OCI-LY7 (cell line): ENCODE results near the gene DLGAP1. TPM values are rescaled to one million over a fixed set of nuclear protein-coding genes. Genes with fewer than 3 reads are reported as not detected.

ENCODE experiments used
- BruUV-seq: library from RNA; stranded (reverse); fragments of 400-500 nt; replicated peaks from 2 replicates; lab custom pipeline; 2021; lab: Mats Ljungman, UMichigan
- CTCF ChIA-PET: fragments of 300-600 bp; sonication (Branson Sonifier 250); formaldehyde crosslinking; loops from one replicate; lab custom pipeline; 2022; ENCODE audit warnings: antibody characterized with exemption; ENCODE audit not compliant: unreplicated experiment; lab: Charles Lee
- POLR2A ChIA-PET: fragments of 300-600 bp; sonication (Branson Sonifier 250); formaldehyde crosslinking; loops from one replicate; lab custom pipeline; 2022; ENCODE audit warnings: antibody characterized with exemption; lab: Charles Lee
- DNase-seq: peaks from one replicate; pipeline ENCODE4 v3.0.0-alpha.2; 2015; ENCODE audit warnings: low spot score
- H2AFZ ChIP-seq: fragments of 200-600 bp; sonication (generic), shearing (Covaris generic); 2 replicates; pipeline ENCODE4 v1.6.1; 2014; ENCODE audit warnings: mild to moderate bottlenecking, antibody characterized with exemption, low read length, moderate library complexity
- H3K27ac ChIP-seq: fragments of 200-600 bp; sonication (generic); 2 replicates; pipeline ENCODE4 v1.5.1; 2014; ENCODE audit warnings: mixed run types, low read depth, mild to moderate bottlenecking, moderate library complexity, low read length, inconsistent platforms; ENCODE audit not compliant: poor library complexity, severe bottlenecking
- H3K36me3 ChIP-seq: fragments of 200-600 bp; sonication (generic); 2 replicates; pipeline ENCODE4 v1.6.1; 2014; ENCODE audit warnings: mild to moderate bottlenecking, antibody characterized with exemption, low read length, moderate library complexity, mixed read lengths; ENCODE audit not compliant: insufficient read depth
- H3K4me1 ChIP-seq: fragments of 200-600 bp; sonication (generic); 2 replicates; pipeline ENCODE4 v1.5.1; 2014; ENCODE audit warnings: mild to moderate bottlenecking, low read length; ENCODE audit not compliant: insufficient read depth, poor library complexity, severe bottlenecking
- H3K4me2 ChIP-seq: fragments of 200-600 bp; sonication (generic); 2 replicates; pipeline ENCODE4 v1.6.1; 2014; ENCODE audit warnings: mild to moderate bottlenecking, low read length
- H3K4me3 ChIP-seq: fragments of 200-600 bp; sonication (generic); 2 replicates; pipeline ENCODE4 v1.5.1; 2014; ENCODE audit warnings: mild to moderate bottlenecking, low read depth, low read length; ENCODE audit not compliant: poor library complexity, severe bottlenecking
- H3K79me2 ChIP-seq: fragments of 200-600 bp; sonication (generic); 2 replicates; pipeline ENCODE4 v1.6.1; 2016; ENCODE audit warnings: low read depth, mild to moderate bottlenecking, low read length, moderate library complexity, mixed read lengths; ENCODE audit not compliant: insufficient read depth
- H3K9me2 ChIP-seq: fragments of 200-600 bp; sonication (generic); 2 replicates; pipeline ENCODE4 v1.6.1; 2016; ENCODE audit warnings: mild to moderate bottlenecking, low read length, mixed read lengths; ENCODE audit not compliant: insufficient read depth
- H3K9me3 ChIP-seq: fragments of 200-600 bp; sonication (generic); 2 replicates; pipeline ENCODE4 v1.6.1; 2014; ENCODE audit warnings: mild to moderate bottlenecking, mixed run types, low read length, mixed read lengths
- H4K20me1 ChIP-seq: fragments of 200-600 bp; sonication (generic); 2 replicates; pipeline ENCODE4 v1.6.1; 2014; ENCODE audit warnings: mild to moderate bottlenecking, antibody characterized with exemption, low read length, moderate library complexity, mixed read lengths; ENCODE audit not compliant: insufficient read depth
- EZH2phosphoT487 ChIP-seq: fragments of 200-600 bp; sonication (generic); IDR thresholded peaks from 2 replicates; pipeline ENCODE4 v1.6.1; 2018; ENCODE audit warnings: low read depth, borderline replicate concordance, mild to moderate bottlenecking, mixed run types, antibody characterized with exemption, low read length, moderate library complexity, mixed read lengths
- intact Hi-C: fragments of 100-400 bp; cut with micrococcal nuclease; formaldehyde crosslinking; loops from one replicate; pipeline ENCODE4 v1.10.0; 2022; ENCODE audit not compliant: unreplicated experiment
- total RNA-seq, 2 experiments: library from RNA; depleted of rRNA in 1 of 2; stranded (reverse); fragments of >200 nt in 1 of 2; shearing (Covaris generic) in 1 of 2; gene quantifications; 2 replicates each; pipeline ENCODE4 v1.2.3, GENCODE V29; 2014 to 2022
- TF ChIP-seq, protein P1 (sequence below): fragments of 200-600 bp; sonication (generic); conservative IDR thresholded peaks from 2 replicates; pipeline ENCODE4 v1.5.1; 2014; ENCODE audit warnings: mild to moderate bottlenecking, antibody characterized with exemption, low read length, moderate library complexity, mixed read lengths

Gene DLGAP1
- total RNA-seq, 2 experiments from 2014 or later: 0.22 TPM; not detected in 1

DNA sequence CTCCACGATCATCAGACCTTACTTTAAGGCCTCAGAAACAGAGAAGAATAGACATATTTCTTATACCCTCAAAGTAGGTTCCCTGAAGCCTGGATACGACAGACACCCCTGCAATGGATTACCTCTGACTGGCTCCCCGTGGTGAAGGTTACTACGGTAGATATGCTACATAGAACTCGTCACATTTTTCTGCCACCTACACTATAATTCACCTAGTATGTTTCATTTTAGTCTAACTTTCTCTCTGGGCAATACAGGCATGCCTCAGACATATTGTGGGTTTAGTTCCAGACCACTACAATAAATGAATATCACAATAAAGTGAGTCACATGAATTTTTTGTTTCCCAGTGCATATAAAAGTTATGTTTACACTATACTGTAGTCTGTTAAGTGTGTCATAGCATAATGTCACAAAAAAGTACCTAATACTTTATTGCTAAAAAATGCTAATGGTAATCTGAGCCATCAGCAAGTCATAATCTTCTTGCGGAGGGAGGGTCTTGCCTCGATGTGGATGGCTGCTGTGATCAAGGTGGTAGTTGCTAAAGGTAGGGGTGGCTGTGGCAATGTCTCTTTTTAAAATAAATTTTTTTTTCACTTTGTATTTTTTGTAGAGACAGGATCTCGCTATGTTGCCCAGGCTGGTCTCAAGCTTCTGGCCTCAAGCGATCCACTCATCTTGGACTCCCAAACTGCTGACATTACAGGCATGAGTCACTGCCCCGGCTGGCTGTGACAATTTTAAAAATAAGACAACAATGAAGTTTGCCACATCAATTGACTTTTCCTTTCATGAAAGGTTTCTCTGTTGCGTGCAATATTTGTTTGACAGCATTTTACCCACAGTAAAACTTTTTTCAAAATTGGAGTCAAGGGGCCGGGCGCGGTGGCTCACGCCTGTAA, 940.5 kb downstream of the DLGAP1 start:
- DNase-seq: no peak
- H3K4me1 ChIP-seq: peaks cover 7% of the 10 kb centered on the region
- no TSS peak for BruUV-seq
- TF ChIP-seq, protein P1, sequence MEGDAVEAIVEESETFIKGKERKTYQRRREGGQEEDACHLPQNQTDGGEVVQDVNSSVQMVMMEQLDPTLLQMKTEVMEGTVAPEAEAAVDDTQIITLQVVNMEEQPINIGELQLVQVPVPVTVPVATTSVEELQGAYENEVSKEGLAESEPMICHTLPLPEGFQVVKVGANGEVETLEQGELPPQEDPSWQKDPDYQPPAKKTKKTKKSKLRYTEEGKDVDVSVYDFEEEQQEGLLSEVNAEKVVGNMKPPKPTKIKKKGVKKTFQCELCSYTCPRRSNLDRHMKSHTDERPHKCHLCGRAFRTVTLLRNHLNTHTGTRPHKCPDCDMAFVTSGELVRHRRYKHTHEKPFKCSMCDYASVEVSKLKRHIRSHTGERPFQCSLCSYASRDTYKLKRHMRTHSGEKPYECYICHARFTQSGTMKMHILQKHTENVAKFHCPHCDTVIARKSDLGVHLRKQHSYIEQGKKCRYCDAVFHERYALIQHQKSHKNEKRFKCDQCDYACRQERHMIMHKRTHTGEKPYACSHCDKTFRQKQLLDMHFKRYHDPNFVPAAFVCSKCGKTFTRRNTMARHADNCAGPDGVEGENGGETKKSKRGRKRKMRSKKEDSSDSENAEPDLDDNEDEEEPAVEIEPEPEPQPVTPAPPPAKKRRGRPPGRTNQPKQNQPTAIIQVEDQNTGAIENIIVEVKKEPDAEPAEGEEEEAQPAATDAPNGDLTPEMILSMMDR: no peak
- no peak for TF ChIP-seq EZH2phosphoT487
- 0 out of 2 replicates have a peak, but pooled peaks cover 6% of the 10 kb centered on the region for H3K36me3 ChIP-seq
- no peak overlapping the region for H3K27ac ChIP-seq
- ChIA-PET CTCF (no interaction called here), POLR2A (no interaction called here)
- H2AFZ ChIP-seq: no peak overlapping the region
- no peaks in the 10 kb centered on the region for H3K9me2 ChIP-seq
- no peaks in the 10 kb centered on the region for H3K79me2 ChIP-seq
- no peaks in the 10 kb centered on the region for H4K20me1 ChIP-seq
- no peak overlapping the region for H3K4me2 ChIP-seq
- peaks cover 5% of the 10 kb centered on the region; the same call in 1 of the 2 replicates for H3K9me3 ChIP-seq
- H3K4me3 ChIP-seq: no peak overlapping the region
- intact Hi-C loops: no loop called here

DNA sequence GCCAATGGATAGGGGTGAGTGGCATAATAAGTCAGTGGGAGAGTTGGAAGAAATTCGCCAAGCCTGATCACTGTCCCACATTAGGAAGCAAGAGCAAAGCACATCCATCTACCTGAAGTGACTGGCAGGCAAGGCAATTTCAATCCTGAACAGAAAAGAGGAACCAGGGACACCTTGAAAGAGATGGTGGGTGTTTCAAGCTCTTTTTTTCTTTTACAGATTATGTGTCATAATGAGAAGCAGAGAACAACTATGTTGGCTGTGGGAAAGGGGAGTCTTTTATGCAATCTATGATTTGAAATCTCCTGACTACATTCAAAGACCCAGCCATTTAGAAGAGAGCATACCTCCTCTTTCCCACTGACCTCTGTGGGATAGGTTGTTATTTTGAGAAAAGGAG, 941.6 kb downstream of the DLGAP1 start:
- ChIA-PET CTCF (no interaction called here), POLR2A (interaction anchor here (0.6 to 0.9 kb wide), 2 partner anchors 16 to 20 kb away, joined by 3 read pairs; no protein-coding TSS in a partner anchor)
- no TSS peak for BruUV-seq
- Histone ChIP-seq H3K79me2 (no peaks in the 10 kb centered on the region), H2AFZ (no peak overlapping the region), H3K9me2 (no peaks in the 10 kb centered on the region), H4K20me1 (no peaks in the 10 kb centered on the region), H3K36me3 (0 out of 2 replicates have a peak, but pooled peaks cover 6% of the 10 kb centered on the region), H3K27ac (no peak overlapping the region), H3K9me3 (peaks cover 5% of the 10 kb centered on the region; the same call in 1 of the 2 replicates), H3K4me3 (no peak overlapping the region), H3K4me2 (no peak overlapping the region), H3K4me1 (peaks cover 7% of the 10 kb centered on the region)
- intact Hi-C loops: no loop called here
- peak; percentile 36 for DNase-seq
- TF ChIP-seq EZH2phosphoT487: no peak
- TF ChIP-seq, protein P1: no peak

DNA sequence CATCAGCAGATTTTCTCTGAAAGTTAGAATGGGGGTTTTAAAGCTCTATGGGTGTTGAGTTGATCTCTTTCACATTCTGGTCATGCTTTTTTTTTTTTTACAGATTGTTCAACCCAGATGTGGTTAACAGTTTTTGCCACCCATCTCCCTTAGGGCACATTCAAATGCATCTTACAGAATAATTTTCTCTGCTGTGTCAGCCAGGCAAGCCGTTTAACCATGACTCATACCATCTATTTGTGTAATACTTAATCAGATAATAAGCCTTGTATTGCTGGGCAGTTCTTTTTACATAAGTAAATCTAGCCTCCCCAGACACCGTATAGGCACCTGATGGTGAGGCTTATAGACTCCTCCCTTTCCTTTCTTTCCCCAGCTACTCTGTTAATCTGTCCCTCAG, 943.1 kb downstream of the DLGAP1 start:
- Histone ChIP-seq H2AFZ (no peak overlapping the region), H3K9me3 (peaks cover 5% of the 10 kb centered on the region; the same call in 1 of the 2 replicates), H3K27ac (no peak overlapping the region), H3K36me3 (0 out of 2 replicates have a peak, but pooled peaks cover 6% of the 10 kb centered on the region), H3K79me2 (no peaks in the 10 kb centered on the region), H3K4me3 (no peak overlapping the region), H3K4me2 (no peak overlapping the region), H3K9me2 (no peaks in the 10 kb centered on the region), H4K20me1 (no peaks in the 10 kb centered on the region), H3K4me1 (peaks cover 7% of the 10 kb centered on the region)
- TF ChIP-seq EZH2phosphoT487: no peak
- TF ChIP-seq, protein P1: no peak
- no TSS peak for BruUV-seq
- DNase-seq: no peak
- intact Hi-C loops: no loop called here
- ChIA-PET POLR2A (no interaction called here), CTCF (no interaction called here)
